CD1c-positive myeloid dendritic cell (primary cell): ENCODE measurements around the gene STUM.
"Not testable (repeated sequence)": the region's sequence is repeated elsewhere in the genome, so short reads cannot be mapped to it uniquely, and the experiment has no call there.

Experiments used
- DNase-seq: peaks from one replicate; pipeline ENCODE4 v3.0.0-alpha.2; 2016; ENCODE audit errors: extremely low spot score

Gene STUM

DNA sequence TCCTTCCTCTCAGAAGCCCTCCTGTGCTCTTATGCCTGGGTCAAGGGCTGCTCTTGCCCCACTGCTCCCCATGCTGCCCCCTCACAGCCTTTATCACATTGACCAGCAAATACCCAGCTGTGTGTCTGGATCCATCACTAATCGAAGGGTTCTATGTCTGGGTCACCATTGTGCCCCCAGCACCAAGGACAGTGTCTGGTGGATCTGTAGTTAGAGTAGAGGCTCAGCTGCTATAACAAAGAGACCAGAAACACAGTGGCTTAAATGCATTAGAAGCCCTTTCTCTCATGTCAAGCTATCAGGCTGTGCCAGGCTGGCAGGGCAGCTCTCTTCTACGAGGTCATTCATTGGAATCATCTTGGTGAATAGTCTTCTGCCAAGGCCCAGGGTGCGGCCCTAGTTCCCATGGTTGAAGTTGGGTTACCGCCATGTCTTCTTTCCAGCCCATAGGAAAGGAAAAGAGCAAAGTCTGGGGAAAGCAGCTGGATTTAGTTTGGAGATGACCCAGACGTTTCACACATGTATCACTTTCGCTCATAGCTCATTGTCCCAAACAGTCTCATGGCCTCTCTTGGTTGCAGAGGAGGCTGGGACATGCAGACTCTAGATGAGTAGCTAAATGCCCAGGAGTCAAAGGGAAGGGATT lies 32.2 kb downstream of the STUM start:
- DNase-seq: no peak

DNA sequence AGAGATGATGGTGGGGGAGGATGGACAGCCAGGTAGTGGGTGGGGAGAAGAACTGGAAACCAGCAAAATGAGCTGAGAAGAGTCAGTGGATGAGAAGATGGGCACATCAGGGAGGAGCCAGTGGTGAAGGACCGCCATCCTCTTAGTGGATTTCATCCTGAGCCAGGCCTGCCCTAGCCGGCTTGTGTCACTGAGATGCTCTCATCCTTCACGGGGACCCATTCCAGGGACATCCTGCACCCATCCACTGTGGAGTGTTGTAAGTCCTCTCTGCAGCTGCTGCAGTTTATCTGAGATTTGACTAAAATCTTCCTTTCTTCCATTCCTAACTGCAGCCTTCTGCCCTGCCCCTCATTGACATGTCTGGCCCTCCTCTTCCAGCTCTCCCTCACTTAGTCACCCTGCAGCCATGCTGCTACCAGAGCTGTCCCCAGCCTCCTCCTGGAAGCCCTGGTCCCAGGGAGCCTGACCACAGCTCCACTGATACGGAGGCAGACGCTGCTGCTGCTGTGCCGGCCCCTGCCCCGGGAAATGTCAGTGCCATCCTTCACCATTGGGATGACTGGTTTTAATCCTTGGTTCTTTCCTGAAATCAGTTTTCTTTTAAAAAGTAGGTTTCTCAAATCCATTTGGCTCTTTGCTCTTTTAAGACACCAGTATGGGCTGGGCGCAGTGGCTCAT lies 33.2 kb downstream of the STUM start:
- no peak for DNase-seq

GRCh38 chr1:226582966-226583365 lies 34.4 kb downstream of the STUM start:
- DNase-seq: peak; percentile 7

GRCh38 chr1:226584164-226584563 lies 35.6 kb downstream of the STUM start:
- peak; percentile 3 for DNase-seq

DNA sequence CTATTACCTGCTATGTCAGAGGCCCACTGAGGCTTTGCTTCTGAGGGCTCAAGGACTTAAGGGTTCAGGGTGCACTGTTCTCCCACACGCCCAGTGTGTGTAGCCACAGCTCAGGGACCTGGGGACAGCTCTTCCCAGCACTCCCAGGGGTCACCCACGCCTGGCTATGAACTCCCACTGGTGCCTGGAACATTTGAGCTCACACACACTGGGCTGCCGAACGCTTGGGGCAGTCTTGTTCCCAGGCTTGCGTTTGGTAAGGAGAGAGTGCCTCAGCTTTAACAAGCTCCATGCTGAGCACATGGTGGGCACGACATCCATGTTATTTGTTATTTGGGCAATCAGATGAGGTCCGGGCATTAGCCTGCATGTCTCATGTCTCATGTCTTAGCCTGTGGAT lies 37.6 kb downstream of the STUM start:
- no peak for DNase-seq

- no peak for DNase-seq
These were observed 38.3 kb downstream of the STUM start for GRCh38 chr1:226586650-226587422.

DNA sequence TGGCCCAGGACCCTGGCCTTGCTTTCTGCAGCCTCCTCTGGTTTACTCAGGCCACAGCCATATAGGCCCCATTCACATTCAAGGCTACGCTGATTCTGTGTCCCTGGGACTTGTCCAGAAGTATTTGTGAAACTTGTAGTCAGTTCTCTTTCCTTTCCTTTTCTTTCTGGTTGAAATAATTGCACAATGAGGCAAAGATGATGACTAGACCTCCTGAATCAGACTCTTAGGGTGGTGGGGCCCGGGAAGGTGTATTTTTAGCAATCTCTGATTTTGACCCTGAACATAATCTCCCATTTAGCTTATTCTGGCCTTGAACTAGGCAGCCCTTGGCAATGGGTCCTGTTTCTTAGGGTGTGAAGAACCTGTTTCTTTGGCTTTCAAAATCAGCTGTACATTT lies 39.9 kb downstream of the STUM start:
- DNase-seq: no peak

- DNase-seq: no peak
These were observed 40.6 kb downstream of the STUM start for GRCh38 chr1:226589008-226589733.

GRCh38 chr1:226590614-226591013 lies 42.0 kb downstream of the STUM start:
- no peak for DNase-seq

DNA sequence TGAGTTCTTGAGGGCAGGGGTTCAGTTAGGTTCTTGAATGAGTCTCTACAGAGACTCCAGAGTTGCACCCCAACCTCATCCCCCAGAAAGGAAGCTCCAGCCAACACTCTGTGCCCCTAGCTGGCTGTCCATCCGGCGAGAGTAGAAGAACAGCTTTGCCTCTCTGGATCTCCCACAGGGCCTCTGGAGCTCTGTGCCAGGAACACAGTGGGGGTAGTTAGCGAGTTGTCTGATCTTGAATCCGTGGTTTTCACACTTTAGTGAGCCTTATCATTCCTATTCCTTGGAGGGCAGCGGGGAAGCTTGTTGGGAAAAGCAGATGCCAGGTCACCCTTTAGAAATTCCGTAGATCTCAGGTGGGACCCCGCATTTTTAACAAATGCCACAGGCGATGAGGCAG lies 45.0 kb downstream of the STUM start:
- DNase-seq: no peak

GRCh38 chr1:226596531-226597165 lies 48.1 kb downstream of the STUM start:
- no peak for DNase-seq

GRCh38 chr1:226597616-226598454 lies 49.3 kb downstream of the STUM start:
- no peak for DNase-seq

DNA sequence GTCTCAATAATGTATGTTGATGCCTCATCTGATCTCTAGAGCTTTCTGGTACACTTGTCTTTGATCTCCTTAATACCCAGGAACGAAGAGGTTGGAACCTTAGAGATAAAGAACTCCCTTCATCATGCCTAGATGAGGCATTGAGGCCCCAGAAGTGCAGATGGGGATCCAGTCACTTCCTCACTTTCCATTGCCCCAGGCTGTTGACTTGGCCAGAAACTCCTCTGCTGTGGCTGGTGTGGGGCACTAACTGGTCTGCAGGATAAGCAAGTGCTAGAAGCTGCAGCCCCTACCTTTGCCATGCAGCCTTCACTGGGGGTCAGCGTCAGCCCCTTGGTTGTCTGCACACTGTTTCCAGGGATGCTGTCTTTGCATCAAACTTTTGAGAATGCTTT lies 49.9 kb downstream of the STUM start:
- no peak for DNase-seq

DNA sequence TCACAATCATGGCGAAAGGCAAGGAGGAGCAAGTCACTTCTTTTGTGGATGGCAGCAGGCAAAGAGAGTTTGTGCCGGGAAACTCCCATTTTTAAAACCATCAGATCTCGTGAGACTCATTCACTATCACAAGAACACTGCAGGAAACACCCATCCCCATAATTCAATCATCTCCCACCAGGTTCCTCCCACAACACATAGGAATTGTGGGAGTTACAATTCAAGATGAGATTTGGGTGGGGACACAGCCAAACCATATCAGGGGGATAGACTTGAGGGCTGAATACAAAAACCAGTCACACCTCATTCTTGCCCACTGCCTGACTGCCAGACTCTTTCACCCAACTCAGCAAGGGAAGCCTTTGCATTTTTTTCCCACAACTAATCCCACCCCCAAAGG lies 50.4 kb downstream of the STUM start:
- not testable (repeated sequence) for DNase-seq

DNA sequence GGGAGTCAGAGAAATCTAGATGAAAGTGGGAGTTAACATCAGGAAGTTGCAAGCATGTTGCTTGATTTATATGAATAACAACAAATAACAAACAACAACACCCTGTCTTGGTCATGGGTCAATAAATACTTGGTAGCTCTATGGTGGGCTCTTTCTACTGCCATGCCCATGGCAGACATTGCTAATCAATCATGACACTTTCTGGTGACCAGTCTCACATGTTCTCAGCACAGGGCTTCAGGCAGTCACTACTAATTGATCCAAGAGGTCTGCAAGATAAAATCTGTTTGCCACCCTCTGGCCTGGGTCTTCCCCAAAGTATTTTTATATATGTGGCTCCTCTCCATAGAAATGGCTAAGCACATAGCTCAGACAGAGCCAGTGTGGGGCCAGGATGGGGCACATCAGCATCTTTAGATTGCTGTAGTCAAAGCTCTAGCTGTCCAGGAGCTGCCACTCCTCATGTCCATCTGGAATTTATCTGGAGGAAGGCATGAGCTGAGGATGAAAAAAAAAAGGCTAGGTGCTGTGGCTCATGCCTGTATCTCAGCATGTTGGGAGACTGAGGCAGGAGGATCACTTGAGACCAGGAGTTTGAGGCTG lies 51.2 kb downstream of the STUM start:
- DNase-seq: no peak

DNA sequence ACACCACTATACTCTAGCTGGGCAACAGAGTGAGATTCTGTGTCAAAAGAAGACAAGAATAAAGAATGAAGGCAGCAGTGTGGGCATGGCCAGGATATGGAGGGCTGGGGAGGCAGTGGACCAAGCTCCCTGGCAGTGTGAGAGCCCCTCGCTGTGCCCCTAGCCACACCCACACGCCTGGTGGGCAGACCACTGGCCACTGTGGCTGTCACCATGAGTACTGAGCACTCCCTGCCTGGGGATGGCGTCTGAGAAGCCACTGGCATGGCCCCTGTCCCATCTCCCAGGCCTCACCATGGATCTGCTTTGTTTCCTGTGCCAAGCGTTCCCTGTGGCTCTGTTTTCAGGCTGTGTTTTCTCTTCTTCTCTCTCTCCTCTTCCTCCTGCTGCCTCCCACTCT lies 51.7 kb downstream of the STUM start:
- no peak for DNase-seq

DNA sequence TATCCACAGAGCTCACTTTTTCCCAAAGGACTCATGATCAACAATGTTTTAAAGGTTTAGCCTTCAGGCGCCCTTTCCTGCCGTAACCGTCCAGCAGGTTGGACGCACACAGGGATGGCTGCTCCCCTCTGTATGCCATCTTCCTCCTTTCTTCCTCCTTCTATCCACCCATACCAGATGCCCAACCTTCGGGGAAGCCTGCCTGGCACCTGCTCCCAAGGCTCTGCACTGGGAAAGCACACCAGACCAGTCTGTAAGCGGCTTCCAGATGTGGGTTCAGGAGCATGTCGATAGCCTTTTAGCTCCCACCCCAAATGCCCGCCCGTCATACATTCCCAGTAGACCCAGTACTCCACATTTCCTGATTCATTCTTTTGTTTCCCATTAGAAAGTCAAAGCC lies 52.9 kb downstream of the STUM start:
- no peak for DNase-seq

GRCh38 chr1:226602186-226603021 lies 53.8 kb downstream of the STUM start:
- DNase-seq: no peak

GRCh38 chr1:226603022-226603857 lies 54.7 kb downstream of the STUM start:
- no peak for DNase-seq
